GM10266 (cell line): ENCODE results near the gene ATXN2.
"Not testable (repeated sequence)": the region's sequence is repeated elsewhere in the genome, so short reads cannot be mapped to it uniquely, and the experiment has no call there.

Experiments used
- DNase-seq: peaks from one replicate; pipeline ENCODE4 v3.0.0; 2012; ENCODE audit errors: extremely low spot score
- TF ChIP-seq, protein P1 (sequence below): IDR thresholded peaks from 2 replicates; pipeline ENCODE4 v1.5.1; 2012; ENCODE audit warnings: mild to moderate bottlenecking, low read depth; ENCODE audit not compliant: control insufficient read depth, insufficient read depth; ENCODE audit errors: missing control alignments

ATXN2 gene

DNA sequence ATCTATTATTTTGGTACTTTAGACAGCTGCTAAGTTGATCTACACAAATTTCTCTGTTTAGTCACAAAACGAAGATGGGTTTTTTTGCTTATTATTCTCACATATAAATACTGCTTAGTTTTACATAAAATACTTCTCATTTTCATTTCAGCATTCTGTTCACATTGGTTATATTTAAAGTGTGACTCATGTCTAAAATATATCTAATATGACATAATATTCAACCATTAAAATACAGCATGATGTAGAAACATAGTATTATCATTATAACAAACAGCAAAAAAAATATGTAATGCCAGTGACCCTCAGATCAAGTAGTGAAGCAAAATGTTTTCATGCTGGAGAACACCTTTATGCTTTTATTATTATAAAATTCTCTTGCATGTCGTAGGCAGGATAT is 129.7 kb downstream of the ATXN2 start:
- TF ChIP-seq, protein P1, sequence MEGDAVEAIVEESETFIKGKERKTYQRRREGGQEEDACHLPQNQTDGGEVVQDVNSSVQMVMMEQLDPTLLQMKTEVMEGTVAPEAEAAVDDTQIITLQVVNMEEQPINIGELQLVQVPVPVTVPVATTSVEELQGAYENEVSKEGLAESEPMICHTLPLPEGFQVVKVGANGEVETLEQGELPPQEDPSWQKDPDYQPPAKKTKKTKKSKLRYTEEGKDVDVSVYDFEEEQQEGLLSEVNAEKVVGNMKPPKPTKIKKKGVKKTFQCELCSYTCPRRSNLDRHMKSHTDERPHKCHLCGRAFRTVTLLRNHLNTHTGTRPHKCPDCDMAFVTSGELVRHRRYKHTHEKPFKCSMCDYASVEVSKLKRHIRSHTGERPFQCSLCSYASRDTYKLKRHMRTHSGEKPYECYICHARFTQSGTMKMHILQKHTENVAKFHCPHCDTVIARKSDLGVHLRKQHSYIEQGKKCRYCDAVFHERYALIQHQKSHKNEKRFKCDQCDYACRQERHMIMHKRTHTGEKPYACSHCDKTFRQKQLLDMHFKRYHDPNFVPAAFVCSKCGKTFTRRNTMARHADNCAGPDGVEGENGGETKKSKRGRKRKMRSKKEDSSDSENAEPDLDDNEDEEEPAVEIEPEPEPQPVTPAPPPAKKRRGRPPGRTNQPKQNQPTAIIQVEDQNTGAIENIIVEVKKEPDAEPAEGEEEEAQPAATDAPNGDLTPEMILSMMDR: no peak
- DNase-seq: no peak

DNA sequence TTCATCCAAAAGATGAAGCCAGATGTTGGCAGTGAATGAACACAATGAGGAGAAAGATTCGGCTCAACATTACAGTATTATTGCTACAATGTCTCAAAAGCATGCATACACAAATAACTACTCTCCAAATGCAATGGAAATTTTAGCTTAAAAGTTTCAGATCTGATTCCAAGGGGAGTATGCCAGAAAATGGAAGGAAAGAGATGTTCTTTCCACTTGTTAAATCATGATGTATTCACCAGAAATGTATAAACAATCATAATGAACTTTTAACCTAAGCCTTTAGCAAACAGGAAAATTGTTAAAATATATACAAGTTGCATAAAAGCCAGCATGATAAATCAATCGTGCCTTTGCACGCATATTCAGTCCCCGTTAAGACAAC is 131.3 kb downstream of the ATXN2 start:
- no peak for DNase-seq
- TF ChIP-seq, protein P1: no peak

DNA sequence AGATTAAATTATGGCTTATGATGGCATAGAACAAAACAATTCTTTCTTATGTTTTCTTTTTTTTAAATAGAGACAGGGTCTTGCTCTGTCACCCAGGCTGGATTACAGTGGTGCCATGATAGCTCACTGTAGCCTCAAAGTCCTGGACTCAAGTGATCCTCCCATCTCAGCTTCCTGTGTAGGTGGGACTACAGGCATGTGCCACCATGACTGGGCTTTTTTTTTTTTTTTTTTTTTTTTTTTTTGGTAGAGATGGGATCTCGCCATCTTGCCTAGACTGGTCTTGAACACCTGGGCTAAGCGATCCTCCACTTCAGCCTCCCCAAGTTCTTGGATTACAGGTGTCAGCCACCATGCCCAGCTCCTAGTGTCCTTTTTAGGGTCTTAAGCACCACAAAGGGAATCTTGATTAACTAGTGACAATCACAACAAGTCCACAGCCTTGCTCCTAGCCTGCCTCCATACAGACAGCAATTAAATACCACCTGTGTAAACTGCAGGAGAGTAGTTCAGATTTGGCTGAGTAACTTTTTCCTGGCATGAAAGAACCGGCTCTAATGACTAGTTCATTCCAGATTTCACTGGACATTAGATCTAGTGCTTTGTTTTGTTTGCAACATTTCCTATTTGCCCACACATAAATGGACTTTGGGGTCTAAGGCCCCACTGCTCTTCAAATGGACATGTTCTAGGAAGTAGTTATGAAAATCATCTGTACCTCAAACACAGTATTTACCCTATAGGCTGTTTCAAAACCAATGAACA is 131.8 kb downstream of the ATXN2 start:
- DNase-seq: no peak
- TF ChIP-seq, protein P1: no peak

DNA sequence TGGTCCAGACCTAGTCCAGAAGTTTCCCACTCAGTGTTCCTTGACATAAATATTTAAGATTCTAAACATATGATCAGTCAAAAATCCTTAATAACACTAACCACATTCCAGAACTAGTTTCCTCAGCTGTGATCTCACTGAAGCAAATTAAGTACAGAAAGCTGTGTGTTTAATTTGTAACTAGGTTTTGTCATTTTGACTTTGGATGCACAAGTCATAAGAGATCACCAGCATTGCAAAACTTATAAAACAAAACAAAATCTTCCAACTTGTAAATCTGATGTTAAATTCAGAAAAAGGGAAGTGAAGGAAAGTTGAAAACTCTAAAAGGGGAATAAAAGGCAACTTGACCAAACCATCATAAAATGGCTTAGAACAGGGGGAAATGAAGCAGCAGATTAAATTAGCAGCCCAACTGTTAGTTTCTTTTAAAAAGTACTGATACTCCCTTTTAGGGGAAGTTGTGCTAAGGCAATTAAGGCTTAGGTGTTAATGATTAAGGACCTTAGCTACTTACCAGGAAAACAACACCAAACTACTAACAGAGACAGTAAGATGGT is 136.8 kb downstream of the ATXN2 start:
- DNase-seq: no peak
- TF ChIP-seq, protein P1: no peak

DNA sequence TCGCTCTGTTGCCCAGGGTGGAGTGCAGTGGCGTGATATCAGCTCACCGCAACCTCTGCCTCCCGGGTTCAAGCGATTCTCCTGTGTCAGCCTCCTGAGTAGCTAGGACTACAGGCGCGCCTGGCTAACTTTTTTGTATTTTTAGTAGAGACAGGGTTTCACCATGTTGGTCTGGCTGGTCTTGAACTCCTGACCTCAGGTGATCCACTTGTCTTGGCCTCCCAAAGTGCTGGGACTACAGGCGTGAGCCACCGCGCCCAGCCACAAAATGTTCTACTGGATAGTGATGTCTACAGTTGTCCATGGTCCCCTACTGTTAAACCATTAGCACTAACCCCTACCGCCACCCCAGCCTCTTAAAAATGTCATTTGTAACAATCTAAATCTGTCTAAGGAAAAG is 139.0 kb downstream of the ATXN2 start:
- DNase-seq: not testable (repeated sequence)

DNA sequence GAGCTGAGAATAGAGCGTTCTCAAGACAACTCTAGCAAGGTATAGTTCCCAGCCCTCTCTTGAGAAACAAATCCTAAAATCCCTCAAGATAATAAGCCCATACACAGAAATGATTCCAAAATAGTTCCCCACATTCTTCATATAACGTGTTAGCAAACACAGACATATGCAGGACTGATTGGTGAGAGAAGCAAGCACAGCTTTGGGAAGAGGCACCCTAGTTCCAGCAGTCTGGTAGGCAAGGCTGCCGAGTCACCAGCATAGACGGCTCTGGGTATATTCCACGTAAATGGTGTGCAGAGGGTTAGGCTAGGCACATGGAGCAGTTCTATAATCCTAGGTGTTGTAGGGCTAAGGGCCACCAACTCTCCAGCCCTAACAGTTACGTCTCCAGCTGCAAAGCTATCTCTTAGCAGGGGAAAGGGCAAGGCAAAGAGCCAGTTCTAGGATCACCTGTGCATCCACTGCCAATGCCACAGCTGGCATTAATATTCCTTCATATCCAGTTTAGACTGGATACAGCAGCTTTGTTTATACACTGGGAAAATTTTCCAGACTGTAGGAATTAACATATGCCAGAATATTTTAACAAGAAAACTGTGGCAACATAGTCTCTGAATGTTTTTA is 140.5 kb downstream of the ATXN2 start:
- DNase-seq: no peak
- TF ChIP-seq, protein P1: no peak

DNA sequence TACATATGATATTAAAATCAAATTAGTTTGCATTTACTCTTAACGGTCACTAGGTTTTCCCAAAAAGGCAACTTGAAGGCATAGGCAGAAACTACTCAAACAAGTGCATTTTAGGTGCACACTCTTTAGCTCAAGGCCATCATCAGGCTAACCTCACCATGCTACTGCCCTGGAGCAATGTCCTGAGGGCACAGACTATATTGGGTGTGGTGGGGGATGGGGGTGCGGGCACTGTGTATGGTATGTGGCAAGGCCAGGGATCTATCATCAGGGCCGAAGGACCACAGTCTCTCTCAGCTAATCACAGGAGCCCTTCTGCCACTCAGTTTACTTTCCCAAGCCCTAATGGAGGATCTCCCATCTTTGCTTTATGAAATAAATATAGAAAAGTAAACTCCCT is 141.5 kb downstream of the ATXN2 start:
- TF ChIP-seq, protein P1: no peak
- DNase-seq: no peak

DNA sequence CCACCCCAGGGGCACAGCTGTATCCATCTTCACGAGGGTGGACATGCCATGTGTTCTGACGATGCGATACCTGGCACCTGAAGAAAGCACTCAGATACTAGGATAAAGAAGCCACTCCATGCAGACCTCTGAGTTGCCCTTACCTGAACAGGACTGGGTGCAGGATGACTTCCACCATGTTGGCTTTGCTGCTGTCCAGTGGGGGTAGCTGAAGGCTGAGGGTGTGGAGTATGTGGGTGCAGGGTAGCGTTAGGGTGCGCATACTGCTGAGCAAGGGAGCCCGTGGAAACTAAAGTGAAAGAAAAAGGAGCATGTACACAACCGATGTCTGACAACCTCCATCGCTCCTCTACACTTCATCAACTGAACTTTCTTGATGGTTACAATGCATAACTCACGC is 142.0 kb downstream of the ATXN2 start:
- TF ChIP-seq, protein P1: no peak
- DNase-seq: no peak
